Measurements from ENCODE around the gene CDT1.

The CDT1 gene

DNA sequence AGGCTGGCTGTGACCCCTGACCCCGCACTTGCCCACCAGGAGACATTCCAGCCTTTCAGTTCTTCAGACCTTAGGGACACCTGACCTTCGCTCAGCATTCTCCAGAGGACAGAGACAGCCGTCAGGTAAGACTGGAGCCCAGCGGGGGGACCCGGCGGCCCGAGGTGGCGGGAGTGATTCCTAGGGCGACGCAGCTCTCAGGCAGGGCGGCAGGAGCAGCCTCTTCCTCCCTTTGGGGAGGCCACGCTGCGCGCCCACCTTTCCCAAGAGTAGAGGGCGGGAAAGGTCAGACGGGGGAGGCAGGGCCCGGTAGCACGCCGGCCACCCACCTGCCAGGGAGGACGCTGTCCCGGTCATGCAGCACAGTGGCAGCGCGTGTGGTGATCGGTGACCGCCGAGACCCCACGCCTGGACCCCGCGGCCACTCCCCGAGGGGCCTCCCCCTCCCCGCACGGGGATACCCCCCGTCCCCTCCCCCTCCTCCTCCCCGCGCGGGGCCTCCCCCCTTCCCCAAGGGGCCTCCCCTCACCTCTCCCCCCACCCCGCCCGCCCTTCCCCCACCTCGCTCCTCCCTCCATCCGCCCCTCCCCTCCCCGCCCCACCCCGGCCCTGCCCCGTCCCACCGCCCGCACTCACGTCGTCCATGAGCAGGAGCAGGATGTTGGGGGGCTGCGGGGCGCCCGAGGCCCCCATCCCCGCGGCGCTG, 52.7 kb downstream of the CDT1 start:
- no peak for DNase-seq (ENCODE audit: low read depth in 2 of 2)

DNA sequence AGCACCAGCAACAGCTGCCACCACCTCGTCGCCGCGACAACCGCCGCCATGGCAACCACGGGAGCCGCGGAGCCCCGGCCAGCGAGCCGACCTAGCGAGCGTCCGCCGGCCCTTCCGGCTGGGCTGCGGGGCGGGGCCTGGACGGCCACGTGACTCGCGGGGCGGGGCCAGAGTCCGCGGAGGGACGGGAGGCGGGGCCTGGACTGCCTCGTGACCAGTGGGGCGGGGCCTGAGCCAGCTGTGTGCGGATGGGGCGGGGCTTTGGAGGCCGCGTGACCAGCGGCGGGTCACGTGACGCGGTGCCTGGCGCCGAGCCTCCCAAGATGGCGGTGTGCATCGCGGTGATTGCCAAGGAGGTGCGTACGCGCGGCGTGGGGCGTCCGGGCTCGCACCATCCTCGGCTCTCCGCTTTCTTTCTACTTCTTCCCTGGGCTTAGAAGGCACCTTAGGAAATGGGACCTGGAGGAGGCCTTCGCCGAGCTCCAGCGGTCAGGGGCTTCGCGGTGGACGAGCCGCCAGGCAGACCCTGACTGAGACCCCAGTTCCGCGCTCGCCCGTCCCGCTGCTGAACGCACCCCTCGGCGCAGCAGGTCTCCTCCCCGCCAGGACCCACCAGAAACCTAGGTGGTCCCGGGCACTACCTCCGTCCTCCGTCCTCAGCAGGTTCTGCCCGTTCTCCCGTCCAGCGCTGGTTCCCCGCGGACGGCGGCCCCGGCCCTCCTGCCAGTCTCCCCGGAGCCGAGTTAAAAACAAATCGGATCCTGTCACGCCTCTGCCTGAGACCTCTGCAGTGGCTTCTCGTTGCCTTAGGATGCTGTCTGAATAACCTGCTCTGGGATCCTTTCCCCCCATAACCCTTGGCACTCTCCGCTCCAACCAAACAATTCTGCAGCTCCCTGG, 53.5 kb downstream of the CDT1 start, which contains the start of the genes GALNS and TRAPPC2L:
Gene GALNS, minus strand, starts transcription at position 120 of the 900 bp plus-strand sequence. Its CDS starts 70 bp downstream, at position 50.
Gene TRAPPC2L, plus strand, starts transcription at position 300 of the 900 bp plus-strand sequence. Its CDS starts 24 bp downstream, at position 324.
- peak; percentile 96 for DNase-seq (ENCODE audit: low read depth in 2 of 2)

DNA sequence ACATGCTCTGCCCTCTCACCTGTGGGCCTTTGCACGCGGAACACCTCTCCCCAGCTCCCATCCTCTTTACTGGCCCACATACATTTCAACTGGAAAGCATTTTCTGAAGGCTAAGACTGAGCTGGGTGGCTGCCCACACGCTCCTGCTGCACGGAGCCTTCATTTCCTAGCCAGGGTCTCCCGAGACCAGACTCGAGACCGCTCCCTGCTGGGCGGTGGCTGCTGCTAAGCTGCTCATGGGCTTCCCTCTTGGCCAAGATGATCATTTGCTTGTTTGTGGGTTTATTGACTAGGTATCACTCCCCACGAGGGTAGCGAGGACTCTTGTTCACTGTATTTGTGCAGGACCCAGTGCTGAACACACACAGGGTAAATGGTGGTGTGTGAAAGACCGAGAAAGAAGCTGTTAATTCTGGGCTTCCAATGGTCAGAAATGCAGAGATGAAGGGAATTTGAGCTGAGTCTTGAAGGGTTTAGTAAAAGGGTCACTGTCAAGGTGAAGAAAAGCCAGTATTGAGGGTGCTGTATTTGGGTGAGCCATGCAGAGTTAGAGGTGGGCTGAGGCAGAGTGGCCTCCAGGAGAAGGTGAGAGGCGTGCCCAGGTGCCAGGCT, 54.2 kb downstream of the CDT1 start:
- DNase-seq (ENCODE audit: low read depth in 2 of 2): peak; percentile 57 to 61

Measured in stimulated activated CD8-positive, alpha-beta memory T cell treated with anti-CD3 and anti-CD28 coated beads, Interleukin-15, amount 100 ng/mL, for 4 hours (primary cell).